K562 (cell line): ENCODE measurements around the gene LGI4. TPM values are rescaled to one million over a fixed set of nuclear protein-coding genes. Genes with fewer than 3 reads are reported as not detected.

Experiments
- ATAC-seq: fragments of 200-7000 bp; cut with Tn5 transposase; 3 replicates; pipeline ENCODE4 v1.9.1; 2020; ENCODE audit warnings: moderate library complexity
- BruUV-seq: library from RNA; stranded (reverse); fragments of 400-500 nt; replicated peaks from 2 replicates; lab custom pipeline; 2021; lab: Mats Ljungman, UMichigan
- CTCF ChIA-PET: fragments of 300-600 bp; formaldehyde crosslinking; extraction: SDS; loops from one replicate; lab custom pipeline; 2021; ENCODE audit warnings: low intra/inter-chr PET ratio; lab: Yijun Ruan, JAX
- POLR2A ChIA-PET: fragments of 300-600, 350-650 bp; sonication (Branson Sonifier 250); formaldehyde crosslinking; extraction: SDS; loops from one replicate; lab custom pipeline; 2021; ENCODE audit warnings: antibody characterized with exemption, inconsistent platforms; lab: Yijun Ruan, JAX
- DNase-seq, 4 experiments: peaks; one replicate each; pipeline versions ENCODE4 v3.0.0 to v3.0.0-alpha.2; 2011 to 2018; ENCODE audit warnings: low spot score in 3 of 4, mixed read lengths in 3 of 4; ENCODE audit errors: extremely low read depth in 1 of 4
- FAIRE-seq: peaks from 2 replicates; lab custom pipeline; 2011; peaks lifted over from hg19 to GRCh38; lab: Jason Lieb, UNC
- H2AFZ ChIP-seq: 2 replicates; pipeline ENCODE4 v1.6.0; 2011; ENCODE audit warnings: low read depth, low read length, control low read depth, inconsistent platforms
- H3K27ac ChIP-seq: fragments of 200-600 bp; 3 replicates; pipeline ENCODE4 v1.8.0; 2011; ENCODE audit warnings: low read depth, mild to moderate bottlenecking, control low read depth, inconsistent platforms, low read length, moderate library complexity, mixed read lengths; ENCODE audit errors: extremely low read depth
- H3K27me3 ChIP-seq, 2 experiments: fragments of 300-600 bp in 1 of 2; 2 replicates in 1 of 2; 3 replicates in 1 of 2; pipeline versions ENCODE4 v1.6.0 to v1.8.0; 2011; ENCODE audit warnings: inconsistent platforms in 2 of 2, low read length in 2 of 2, mild to moderate bottlenecking in 1 of 2, mixed read lengths in 1 of 2, moderate library complexity in 1 of 2; ENCODE audit not compliant: control insufficient read depth in 2 of 2, insufficient read depth in 2 of 2
- H3K36me3 ChIP-seq: fragments of 300-600 bp; 3 replicates; pipeline ENCODE4 v1.8.0; 2011; ENCODE audit warnings: mild to moderate bottlenecking, low read length, inconsistent platforms; ENCODE audit not compliant: control insufficient read depth, insufficient read depth
- H3K4me1 ChIP-seq, 2 experiments: fragments of 200-600 bp in 1 of 2; replicated peaks in 1 of 2; 2 replicates in 1 of 2; 3 replicates in 1 of 2; pipeline versions ENCODE4 v1.5.1 to v1.8.0; 2011; ENCODE audit warnings: inconsistent platforms in 2 of 2, low read length in 2 of 2, mild to moderate bottlenecking in 1 of 2, mixed read lengths in 1 of 2, moderate library complexity in 1 of 2; ENCODE audit not compliant: control insufficient read depth in 2 of 2, insufficient read depth in 2 of 2
- H3K4me2 ChIP-seq: 2 replicates; pipeline ENCODE4 v1.6.1; 2011; ENCODE audit warnings: low read length, control low read depth, inconsistent platforms, mixed read lengths; ENCODE audit not compliant: insufficient read depth
- H3K4me3 ChIP-seq: fragments of 200-600 bp; sonication (generic), shearing (Covaris generic); 2 replicates; pipeline ENCODE4 v1.5.1; 2016; ENCODE audit warnings: control low read depth, inconsistent platforms
- H3K79me2 ChIP-seq: fragments of 200-600 bp; 3 replicates; pipeline ENCODE4 v1.8.0; 2011; ENCODE audit warnings: low read length, inconsistent platforms; ENCODE audit not compliant: control insufficient read depth, insufficient read depth
- H3K9ac ChIP-seq, 2 experiments: 2 replicates each; pipeline versions ENCODE4 v1.6.0 to v1.6.1; 2011; ENCODE audit warnings: low read depth in 2 of 2, low read length in 2 of 2, control low read depth in 1 of 2, inconsistent platforms in 1 of 2, mild to moderate bottlenecking in 1 of 2, mixed read lengths in 1 of 2; ENCODE audit not compliant: insufficient read depth in 1 of 2
- H3K9me1 ChIP-seq: one replicate; pipeline ENCODE4 v1.6.0; 2011; ENCODE audit warnings: inconsistent platforms, mild to moderate bottlenecking, low read length, moderate library complexity; ENCODE audit not compliant: control insufficient read depth, insufficient read depth
- H3K9me3 ChIP-seq: replicated peaks from 2 replicates; pipeline ENCODE4 v1.5.1; 2011; ENCODE audit warnings: low read depth, low read length, inconsistent platforms; ENCODE audit not compliant: control insufficient read depth, insufficient read depth
- H4K20me1 ChIP-seq: replicated peaks from 2 replicates; pipeline ENCODE4 v1.6.1; 2011; ENCODE audit warnings: low read length, inconsistent platforms, mixed read lengths; ENCODE audit not compliant: control insufficient read depth, insufficient read depth
- ESRRB ChIP-seq: fragments of 250-450 bp; sonication (Bioruptor Pico); IDR thresholded peaks from 2 replicates; pipeline ENCODE4 v1.5.0; 2020; ENCODE audit warnings: mild to moderate bottlenecking, moderate library complexity, borderline replicate concordance
- IRF9 ChIP-seq: fragments of 450-650 bp; IDR thresholded peaks from 2 replicates; pipeline ENCODE4 v1.6.1; 2016; ENCODE audit warnings: missing biosample characterization, missing genetic modification characterization
- NFE2 ChIP-seq: IDR thresholded peaks from 2 replicates; pipeline ENCODE4 v1.6.1; 2014; ENCODE audit warnings: antibody characterized with exemption, low read depth
- SMARCE1 ChIP-seq: fragments of 450-650 bp; IDR thresholded peaks from 2 replicates; pipeline ENCODE4 v1.7.1; 2016; ENCODE audit warnings: mild to moderate bottlenecking
- SNIP1 ChIP-seq: fragments of 450-650 bp; IDR thresholded peaks from 2 replicates; pipeline ENCODE4 v1.7.1; 2017; ENCODE audit warnings: low read depth, mild to moderate bottlenecking
- STAT5A ChIP-seq: IDR thresholded peaks from 2 replicates; pipeline ENCODE4 v1.6.1; 2012; ENCODE audit warnings: low read length, inconsistent platforms, borderline replicate concordance
- TBP ChIP-seq: optimal IDR thresholded peaks from 2 replicates; pipeline ENCODE3; 2011; ENCODE audit warnings: low read depth, low read length, improper control_type of control experiment
- TEAD4 ChIP-seq, 2 experiments: sonication (generic) in 1 of 2; formaldehyde crosslinking in 1 of 2; IDR thresholded peaks; 2 replicates each; pipeline versions ENCODE4 v1.6.1 to v1.8.0; 2012 to 2022; ENCODE audit warnings: borderline replicate concordance in 1 of 2, inconsistent platforms in 1 of 2, low read length in 1 of 2, mild to moderate bottlenecking in 1 of 2, missing genetic modification reagents in 1 of 2
- USF2 ChIP-seq: sonication (generic); formaldehyde crosslinking; IDR thresholded peaks from 2 replicates; pipeline ENCODE4 v1.5.0; 2020; ENCODE audit warnings: missing genetic modification reagents
- ZBTB1 ChIP-seq: sonication (generic); formaldehyde crosslinking; IDR thresholded peaks from 2 replicates; pipeline ENCODE4 v1.8.1; 2023; ENCODE audit warnings: missing genetic modification reagents, low read depth, mild to moderate bottlenecking, borderline replicate concordance
- ZBTB33 ChIP-seq: sonication (generic); formaldehyde crosslinking; IDR thresholded peaks from 2 replicates; pipeline ENCODE4 v1.8.1; 2023; ENCODE audit warnings: mild to moderate bottlenecking, missing genetic modification reagents
- ZBTB49 ChIP-seq: sonication (generic); formaldehyde crosslinking; IDR thresholded peaks from 2 replicates; pipeline ENCODE4 v1.8.0; 2022; ENCODE audit warnings: missing genetic modification reagents, mild to moderate bottlenecking, borderline replicate concordance
- ZEB2 ChIP-seq: fragments of 450-650 bp; IDR thresholded peaks from 2 replicates; pipeline ENCODE4 v1.6.1; 2016
- ZNF121 ChIP-seq: sonication (generic); formaldehyde crosslinking; conservative IDR thresholded peaks from 2 replicates; pipeline ENCODE4 v1.8.0; 2022; ENCODE audit warnings: missing genetic modification reagents
- ZNF75A ChIP-seq: fragments of 450-650 bp; formaldehyde crosslinking; IDR thresholded peaks from 2 replicates; pipeline ENCODE4 v1.4.0; 2020; ENCODE audit warnings: mild to moderate bottlenecking
- ZSCAN32 ChIP-seq: fragments of 450-650 bp; formaldehyde crosslinking; IDR thresholded peaks from 2 replicates; pipeline ENCODE4 v1.4.0; 2020; ENCODE audit warnings: mild to moderate bottlenecking, moderate library complexity
- WGBS: fragments of 100-300 bp; shearing (Covaris generic); methylation state at CpG from one replicate; pipeline ENCODE4 v1.1.6; 2016; ENCODE audit warnings: low coverage, mixed read lengths; ENCODE audit not compliant: insufficient coverage; ENCODE audit errors: missing lambda C conversion rate; 5-methylcytosine and 5-hydroxymethylcytosine counted together
- in situ Hi-C: fragments of 300-500 bp; cut with MboI; formaldehyde crosslinking; loops from 4 replicates; pipeline ENCODE4 v1.15.0; 2018; ENCODE audit warnings: inconsistent platforms, mixed read lengths
- intact Hi-C: fragments of 100-400 bp; cut with micrococcal nuclease; formaldehyde crosslinking; loops from 2 replicates; pipeline ENCODE4 v1.14.2; 2022
- polyA plus RNA-seq, 8 experiments: library from polyadenylated mRNA; depleted of rRNA in 4 of 8; stranded (reverse) in 5 of 8; unstranded in 3 of 8; fragments of >200 nt; fragmentation: Nextera tagmentation in 2 of 8; fragmentation: Illumina TruSeq in 1 of 8; extraction: Ambion mirVana in 2 of 8; extraction: Trizol in 1 of 8; gene quantifications; 2 replicates each; pipeline versions ENCODE4 v1.2.1 to v1.2.3, GENCODE V29; 2011 to 2014; ENCODE audit warnings: inconsistent platforms in 1 of 8, missing spikeins in 1 of 8
- total RNA-seq, 7 experiments: library from RNA; depleted of rRNA in 6 of 7; stranded (reverse); fragments of >200 nt in 6 of 7; fragmentation: Illumina TruSeq in 2 of 7; extraction: Trizol in 2 of 7; gene quantifications; 2 replicates each; pipeline versions ENCODE4 v1.2.1 to v1.2.3, GENCODE V29; 2011 to 2021; ENCODE audit warnings: low replicate concordance in 1 of 7

Gene LGI4
- total and polyA plus RNA-seq, 9 of the 15 experiments (the other 6 are each of a cell fraction or from before 2014, with no cell fraction given) = 0.14 to 0.30 (median 0.24) TPM; not detected in 4

- TF ChIP-seq ZBTB33 (CRISPR knock-in tag) = no peak
- TF ChIP-seq ZSCAN32 = no peak
- TF ChIP-seq ZBTB49 (CRISPR knock-in tag) = no peak
- TF ChIP-seq NFE2 = no peak
- TF ChIP-seq ZBTB1 = no peak
Measured at GRCh38 chr19:35081201-35081600, 53.7 kb downstream of the LGI4 start (continued).

GRCh38 chr19:35080613-35081170 is 54.2 kb downstream of the LGI4 start:
- H3K27me3 ChIP-seq = peaks cover 35 to 54% of the 10 kb centered on the region in 2 experiments; a peak in 4 of 5 replicates
- TF ChIP-seq ESRRB (CRISPR knock-in tag) (no peak), TEAD4 (IDR thresholded peaks at IDR 0.05; ENCODE audit: low read length) (no peak), TEAD4 (CRISPR knock-in tag; IDR thresholded peaks at IDR 0.05; ENCODE audit: borderline replicate concordance) (no peak), ZEB2 (no peak), SMARCE1 (no peak), IRF9 (no peak), ZNF75A (CRISPR knock-in tag) (no peak), SNIP1 (no peak), TBP (no peak), ZNF121 (CRISPR knock-in tag) (no peak), STAT5A (no peak), USF2 (CRISPR knock-in tag) (no peak)

More at GRCh38 chr19:35080613-35081170, 54.2 kb downstream of the LGI4 start:
- no peak overlapping the region for H3K4me3 ChIP-seq
- peak overlapping the region in 1 of 2 experiments; percentile 35; a peak in 1 of 4 replicates for H3K9ac ChIP-seq
- POLR2A ChIA-PET = interaction anchor here (0.6 to 0.8 kb wide), 2 partner anchors 8 to 11 kb away, joined by 3 read pairs; no protein-coding TSS in a partner anchor
- H3K4me2 ChIP-seq = no peak overlapping the region
- no TSS peak for BruUV-seq
- DNase-seq (no peak), ATAC-seq (no peak), FAIRE-seq (no peak)
- intact Hi-C loops (no loop called here), in situ Hi-C loops (no loop called here)
- 22% methylated on average over 16 of the region's 16 CpGs for WGBS
- H4K20me1 ChIP-seq = no peaks in the 10 kb centered on the region
- no peaks in the 10 kb centered on the region for H3K79me2 ChIP-seq
- no peak overlapping the region for H2AFZ ChIP-seq
- no peaks in the 10 kb centered on the region for H3K9me1 ChIP-seq
- no peaks in the 10 kb centered on the region for H3K9me3 ChIP-seq
- no peaks in the 10 kb centered on the region for H3K36me3 ChIP-seq
- peaks cover 0 to 20% of the 10 kb centered on the region in 2 experiments; a peak in 2 of 5 replicates for H3K4me1 ChIP-seq
- no peak overlapping the region for H3K27ac ChIP-seq
- CTCF ChIA-PET = no interaction called here
